GM23338 (cell line): ENCODE measurements around the gene RARG. TPM values are rescaled to one million over a fixed set of nuclear protein-coding genes. Genes with fewer than 3 reads are reported as not detected.

Experiments
- ZNF462 ChIP-seq: fragments of 250-450 bp; sonication (Bioruptor Pico); IDR thresholded peaks from 2 replicates; pipeline ENCODE4 v1.5.0; 2020; ENCODE audit warnings: mild to moderate bottlenecking, moderate library complexity
- polyA plus RNA-seq: library from polyadenylated mRNA; unstranded; fragments of >200 nt; fragmentation: Nextera tagmentation; extraction: Ambion mirVana; gene quantifications from 2 replicates; pipeline ENCODE4 v1.2.1, GENCODE V29; 2016
- total RNA-seq: library from RNA; depleted of rRNA; stranded (reverse); fragments of >200 nt; shearing (Covaris generic); gene quantifications from 2 replicates; pipeline ENCODE4 v1.2.3, GENCODE V29; 2014; rRNA removed

Gene RARG
- total and polyA plus RNA-seq, 2 experiments from 2014 or later: 18.5 to 50.2 TPM

- TF ChIP-seq ZNF462: no peak
Measured at GRCh38 chr12:53160673-53161072, 71.3 kb downstream of the RARG start (continued).

Other genes with a start within 250 kb of the RARG start
- gene EIF4B, start 225.8 kb downstream of the RARG start, total RNA-seq: 564 and 584 TPM in 2 replicates
- gene EIF4B, start 225.8 kb downstream of the RARG start, polyA plus RNA-seq: 130 and 141 TPM in 2 replicates
- gene TNS2, start 182.1 kb downstream of the RARG start, total RNA-seq: 5.7 and 6.9 TPM in 2 replicates
- 1.5 and 1.8 TPM in 2 replicates for gene TNS2, start 182.1 kb downstream of the RARG start, polyA plus RNA-seq
- 4.7 and 5.4 TPM in 2 replicates for gene SPRYD3, start 152.8 kb downstream of the RARG start, total RNA-seq
- 3.4 and 4.3 TPM in 2 replicates for gene SPRYD3, start 152.8 kb downstream of the RARG start, polyA plus RNA-seq
- gene IGFBP6, start 134.5 kb downstream of the RARG start, total RNA-seq: 14.1 and 16.6 TPM in 2 replicates
- gene IGFBP6, start 134.5 kb downstream of the RARG start, polyA plus RNA-seq: 14.7 and 17.6 TPM in 2 replicates
- not detected in 2 replicates for gene SOAT2, start 128.7 kb downstream of the RARG start, total RNA-seq
- not detected in 2 replicates for gene SOAT2, start 128.7 kb downstream of the RARG start, polyA plus RNA-seq
- 13.0 and 13.2 TPM in 2 replicates for gene ZNF740, start 51.5 kb downstream of the RARG start, total RNA-seq
- 1.3 and 2.6 TPM in 2 replicates for gene ZNF740, start 51.5 kb downstream of the RARG start, polyA plus RNA-seq
- gene CSAD, start 51.3 kb downstream of the RARG start, total RNA-seq: 3.6 and 7.1 TPM in 2 replicates
- 3.1 and 3.2 TPM in 2 replicates for gene CSAD, start 51.3 kb downstream of the RARG start, polyA plus RNA-seq
- gene ITGB7, start 25.0 kb downstream of the RARG start, total RNA-seq: 0.39 TPM in 1 of 2 replicates, not detected in the other
- gene ITGB7, start 25.0 kb downstream of the RARG start, polyA plus RNA-seq: 0.32 and 0.43 TPM in 2 replicates
- 39.6 and 56.5 TPM in 2 replicates for gene ESPL1, start 36.1 kb upstream of the RARG start, total RNA-seq
- gene ESPL1, start 36.1 kb upstream of the RARG start, polyA plus RNA-seq: 12.7 and 13.2 TPM in 2 replicates
- gene PFDN5, start 63.3 kb upstream of the RARG start, total RNA-seq: 199 and 225 TPM in 2 replicates
- gene PFDN5, start 63.3 kb upstream of the RARG start, polyA plus RNA-seq: 567 and 586 TPM in 2 replicates
- 65.0 and 66.5 TPM in 2 replicates for gene MYG1, start 67.5 kb upstream of the RARG start, total RNA-seq
- 94.2 and 100.0 TPM in 2 replicates for gene MYG1, start 67.5 kb upstream of the RARG start, polyA plus RNA-seq
- gene AAAS, start 89.4 kb upstream of the RARG start, total RNA-seq: 77.7 and 81.7 TPM in 2 replicates
- gene AAAS, start 89.4 kb upstream of the RARG start, polyA plus RNA-seq: 36.7 and 40.4 TPM in 2 replicates
- gene SP7, start 104.1 kb upstream of the RARG start, total RNA-seq: 0.04 and 0.17 TPM in 2 replicates
- gene SP7, start 104.1 kb upstream of the RARG start, polyA plus RNA-seq: 0.16 TPM in 1 of 2 replicates, not detected in the other
- gene SP1, start 148.0 kb upstream of the RARG start, total RNA-seq: 68.4 and 73.3 TPM in 2 replicates
- 10.6 and 11.1 TPM in 2 replicates for gene SP1, start 148.0 kb upstream of the RARG start, polyA plus RNA-seq
- 0.24 TPM in 1 of 2 replicates, not detected in the other for gene AMHR2, start 191.6 kb upstream of the RARG start, total RNA-seq
- gene AMHR2, start 191.6 kb upstream of the RARG start, polyA plus RNA-seq: not detected in 2 replicates
- 70.5 and 120 TPM in 2 replicates for gene PRR13, start 209.5 kb upstream of the RARG start, total RNA-seq
- 302 and 303 TPM in 2 replicates for gene PRR13, start 209.5 kb upstream of the RARG start, polyA plus RNA-seq
- gene PCBP2, start 219.9 kb upstream of the RARG start, total RNA-seq: 676 and 713 TPM in 2 replicates
- 397 and 473 TPM in 2 replicates for gene PCBP2, start 219.9 kb upstream of the RARG start, polyA plus RNA-seq